HG03457 (cell line): ENCODE results near the gene GNAT3.

ENCODE experiments used
- ATAC-seq: cut with Tn5 transposase; IDR thresholded peaks from one replicate; pipeline ENCODE4 v1.9.1; 2021; ENCODE audit warnings: moderate number of reproducible peaks; ENCODE audit not compliant: unreplicated experiment

The GNAT3 gene

GRCh38 chr7:80511964-80512363, at the start of gene GNAT3:
Gene GNAT3 (minus strand): TSS chr7:80512064. CDS start chr7:80511926, 138 bp downstream.
- ATAC-seq = no peak

GRCh38 chr7:80558116-80558515, 46.3 kb upstream of the GNAT3 start:
- ATAC-seq = no peak

- ATAC-seq = no peak
Observed at GRCh38 chr7:80552031-80552694, 40.3 kb upstream of the GNAT3 start.

- ATAC-seq = no peak
Observed at GRCh38 chr7:80550005-80550404, 38.1 kb upstream of the GNAT3 start.

GRCh38 chr7:80548840-80549530, 37.1 kb upstream of the GNAT3 start:
- ATAC-seq = no peak

GRCh38 chr7:80542398-80542797, 30.5 kb upstream of the GNAT3 start:
- ATAC-seq = no peak

- no peak for ATAC-seq
Observed at GRCh38 chr7:80540836-80541235, 29.0 kb upstream of the GNAT3 start.

GRCh38 chr7:80537091-80537490, 25.2 kb upstream of the GNAT3 start:
- ATAC-seq = no peak

- no peak for ATAC-seq
Observed at GRCh38 chr7:80536426-80536825, 24.6 kb upstream of the GNAT3 start.

GRCh38 chr7:80533287-80533686, 21.4 kb upstream of the GNAT3 start:
- ATAC-seq = no peak

GRCh38 chr7:80532153-80532552, 20.3 kb upstream of the GNAT3 start:
- no peak for ATAC-seq

GRCh38 chr7:80530136-80530535, 18.3 kb upstream of the GNAT3 start:
- ATAC-seq = no peak

- ATAC-seq = no peak
Observed at GRCh38 chr7:80529362-80529761, 17.5 kb upstream of the GNAT3 start.

GRCh38 chr7:80528689-80529088, 16.8 kb upstream of the GNAT3 start:
- ATAC-seq = no peak

- no peak for ATAC-seq
Observed at GRCh38 chr7:80526472-80526871, 14.6 kb upstream of the GNAT3 start.

- no peak for ATAC-seq
Observed at GRCh38 chr7:80524693-80525092, 12.8 kb upstream of the GNAT3 start.

- no peak for ATAC-seq
Observed at GRCh38 chr7:80521809-80522208, 9.9 kb upstream of the GNAT3 start.

GRCh38 chr7:80520199-80520598, 8.3 kb upstream of the GNAT3 start:
- no peak for ATAC-seq

GRCh38 chr7:80517282-80517747, 5.5 kb upstream of the GNAT3 start:
- no peak for ATAC-seq

- no peak for ATAC-seq
Observed at GRCh38 chr7:80515298-80515697, 3.4 kb upstream of the GNAT3 start.

- no peak for ATAC-seq
Observed at GRCh38 chr7:80510021-80510420, 1.8 kb downstream of the GNAT3 start.

GRCh38 chr7:80508440-80508839, 3.4 kb downstream of the GNAT3 start:
- no peak for ATAC-seq
